ENCODE data around the gene CACNA1B. TPM values are rescaled to one million over a fixed set of nuclear protein-coding genes. Genes with fewer than 3 reads are reported as not detected.
A peak's percentile ranks its signal among the peaks of the same experiment; 100 is the strongest.

The CACNA1B gene
- total RNA-seq, 2 donors from 2014 or later = 3.6 to 7.9 TPM

DNA sequence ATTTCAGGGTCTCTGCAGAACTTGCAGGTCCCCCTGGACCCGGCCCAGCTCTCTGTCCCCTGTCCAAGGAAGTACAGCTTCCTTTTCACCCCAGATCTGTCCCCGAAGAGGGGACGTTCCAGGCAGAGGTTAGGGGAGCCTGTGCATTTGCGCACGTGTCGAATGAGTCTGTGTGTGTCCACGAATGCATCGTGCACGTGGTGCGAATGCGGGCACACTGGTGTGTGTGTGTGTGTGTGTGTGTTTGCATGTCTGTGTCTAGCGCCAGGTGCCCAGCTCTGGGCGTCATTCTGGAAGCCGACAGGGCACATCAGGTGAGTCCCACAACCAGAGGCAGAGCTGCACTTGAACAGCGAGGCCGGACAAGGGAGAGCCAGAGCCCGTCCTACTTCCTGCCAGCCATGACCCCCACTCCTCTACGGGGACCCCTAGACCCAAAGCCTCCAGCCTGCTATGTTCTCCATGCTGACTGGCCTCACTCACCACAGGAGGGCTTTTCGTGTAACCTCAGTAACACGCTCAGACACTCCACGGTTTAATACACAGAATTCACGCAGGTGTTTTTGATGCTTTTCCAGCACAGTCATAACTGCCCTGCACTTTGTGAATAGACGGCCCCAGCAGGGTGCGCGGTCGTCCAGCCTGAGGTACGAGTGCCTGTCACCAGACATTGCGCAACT is 41.3 kb upstream of the CACNA1B start:
- H3K4me1 Mint-ChIP-seq = no peaks in the 10 kb centered on the region
- H3K36me3 Mint-ChIP-seq (ENCODE audit: low read depth) = peaks cover 42% of the 10 kb centered on the region
- H3K27me3 Mint-ChIP-seq (ENCODE audit: insufficient read depth) = no peaks in the 10 kb centered on the region
- Histone ChIP-seq H3K36me3 (ENCODE audit: control insufficient read depth, insufficient read depth, low read length) (peaks cover 24% of the 10 kb centered on the region), H3K9ac (ENCODE audit: extremely low read depth, low read length, poor library complexity, severe bottlenecking) (no peak overlapping the region), H3K4me3 (ENCODE audit: low read length) (no peak overlapping the region), H3K4me1 (ENCODE audit: control insufficient read depth, insufficient read depth, low read length) (no peaks in the 10 kb centered on the region), H3K27ac (ENCODE audit: low read depth, low read length) (no peak overlapping the region), H3K27me3 (ENCODE audit: control insufficient read depth, insufficient read depth, low read length, poor library complexity, severe bottlenecking) (no peaks in the 10 kb centered on the region), H3K9me3 (ENCODE audit: control insufficient read depth, low read length) (no peaks in the 10 kb centered on the region)
- no peak overlapping the region for H3K27ac Mint-ChIP-seq
- DNase-seq = no peak
- WGBS, 2 experiments (ENCODE audit: insufficient coverage in 1 of 2, insufficient read length in 1 of 2) = 93 to 97% methylated on average over 23 to 28 of the region's 28 CpGs
- peaks cover 12% of the 10 kb centered on the region for H3K9me3 Mint-ChIP-seq
- H3K4me3 Mint-ChIP-seq = no peak overlapping the region
- TF ChIP-seq, protein P1, sequence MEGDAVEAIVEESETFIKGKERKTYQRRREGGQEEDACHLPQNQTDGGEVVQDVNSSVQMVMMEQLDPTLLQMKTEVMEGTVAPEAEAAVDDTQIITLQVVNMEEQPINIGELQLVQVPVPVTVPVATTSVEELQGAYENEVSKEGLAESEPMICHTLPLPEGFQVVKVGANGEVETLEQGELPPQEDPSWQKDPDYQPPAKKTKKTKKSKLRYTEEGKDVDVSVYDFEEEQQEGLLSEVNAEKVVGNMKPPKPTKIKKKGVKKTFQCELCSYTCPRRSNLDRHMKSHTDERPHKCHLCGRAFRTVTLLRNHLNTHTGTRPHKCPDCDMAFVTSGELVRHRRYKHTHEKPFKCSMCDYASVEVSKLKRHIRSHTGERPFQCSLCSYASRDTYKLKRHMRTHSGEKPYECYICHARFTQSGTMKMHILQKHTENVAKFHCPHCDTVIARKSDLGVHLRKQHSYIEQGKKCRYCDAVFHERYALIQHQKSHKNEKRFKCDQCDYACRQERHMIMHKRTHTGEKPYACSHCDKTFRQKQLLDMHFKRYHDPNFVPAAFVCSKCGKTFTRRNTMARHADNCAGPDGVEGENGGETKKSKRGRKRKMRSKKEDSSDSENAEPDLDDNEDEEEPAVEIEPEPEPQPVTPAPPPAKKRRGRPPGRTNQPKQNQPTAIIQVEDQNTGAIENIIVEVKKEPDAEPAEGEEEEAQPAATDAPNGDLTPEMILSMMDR (conservative IDR thresholded peaks at IDR 0.05) = no peak

DNA sequence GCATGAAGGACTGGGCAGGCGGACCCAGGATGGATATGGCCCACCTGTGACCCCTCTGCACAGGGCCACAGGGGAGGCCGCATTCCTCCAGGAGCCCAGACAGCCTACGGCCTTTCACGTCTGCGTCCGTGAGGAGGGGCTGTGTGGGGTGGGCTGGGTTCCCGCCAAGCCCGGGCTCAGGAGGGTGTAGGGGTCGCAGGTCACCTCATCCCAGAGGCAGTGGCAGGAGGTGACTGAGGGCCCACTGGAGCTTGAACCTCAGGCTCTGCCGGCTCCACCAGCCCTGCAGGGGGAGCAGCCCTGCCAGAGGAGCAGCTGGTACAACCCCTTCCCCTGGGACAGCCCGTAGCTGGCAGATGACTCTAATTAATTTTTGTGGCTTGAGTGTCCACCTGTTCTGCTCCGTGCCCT is 40.7 kb upstream of the CACNA1B start:
- Histone ChIP-seq H3K9me3 (ENCODE audit: control insufficient read depth, low read length) (no peaks in the 10 kb centered on the region), H3K36me3 (ENCODE audit: control insufficient read depth, insufficient read depth, low read length) (peaks cover 20% of the 10 kb centered on the region), H3K27ac (ENCODE audit: low read depth, low read length) (no peak overlapping the region), H3K4me1 (ENCODE audit: control insufficient read depth, insufficient read depth, low read length) (no peaks in the 10 kb centered on the region), H3K4me3 (ENCODE audit: low read length) (no peak overlapping the region), H3K27me3 (ENCODE audit: control insufficient read depth, insufficient read depth, low read length, poor library complexity, severe bottlenecking) (no peaks in the 10 kb centered on the region), H3K9ac (ENCODE audit: extremely low read depth, low read length, poor library complexity, severe bottlenecking) (no peak overlapping the region)
- Mint-ChIP-seq H3K9me3 (peaks cover 12% of the 10 kb centered on the region), H3K4me3 (no peak overlapping the region), H3K27me3 (ENCODE audit: insufficient read depth) (no peaks in the 10 kb centered on the region), H3K27ac (no peak overlapping the region), H3K36me3 (ENCODE audit: low read depth) (peaks cover 37% of the 10 kb centered on the region), H3K4me1 (no peaks in the 10 kb centered on the region)
- TF ChIP-seq, protein P1 (conservative IDR thresholded peaks at IDR 0.05) = peak; percentile 64
- 86 to 87% methylated on average over 8 to 12 of the region's 12 CpGs for WGBS, 2 experiments (ENCODE audit: insufficient coverage in 1 of 2, insufficient read length in 1 of 2)
- DNase-seq = peak; percentile 63

DNA sequence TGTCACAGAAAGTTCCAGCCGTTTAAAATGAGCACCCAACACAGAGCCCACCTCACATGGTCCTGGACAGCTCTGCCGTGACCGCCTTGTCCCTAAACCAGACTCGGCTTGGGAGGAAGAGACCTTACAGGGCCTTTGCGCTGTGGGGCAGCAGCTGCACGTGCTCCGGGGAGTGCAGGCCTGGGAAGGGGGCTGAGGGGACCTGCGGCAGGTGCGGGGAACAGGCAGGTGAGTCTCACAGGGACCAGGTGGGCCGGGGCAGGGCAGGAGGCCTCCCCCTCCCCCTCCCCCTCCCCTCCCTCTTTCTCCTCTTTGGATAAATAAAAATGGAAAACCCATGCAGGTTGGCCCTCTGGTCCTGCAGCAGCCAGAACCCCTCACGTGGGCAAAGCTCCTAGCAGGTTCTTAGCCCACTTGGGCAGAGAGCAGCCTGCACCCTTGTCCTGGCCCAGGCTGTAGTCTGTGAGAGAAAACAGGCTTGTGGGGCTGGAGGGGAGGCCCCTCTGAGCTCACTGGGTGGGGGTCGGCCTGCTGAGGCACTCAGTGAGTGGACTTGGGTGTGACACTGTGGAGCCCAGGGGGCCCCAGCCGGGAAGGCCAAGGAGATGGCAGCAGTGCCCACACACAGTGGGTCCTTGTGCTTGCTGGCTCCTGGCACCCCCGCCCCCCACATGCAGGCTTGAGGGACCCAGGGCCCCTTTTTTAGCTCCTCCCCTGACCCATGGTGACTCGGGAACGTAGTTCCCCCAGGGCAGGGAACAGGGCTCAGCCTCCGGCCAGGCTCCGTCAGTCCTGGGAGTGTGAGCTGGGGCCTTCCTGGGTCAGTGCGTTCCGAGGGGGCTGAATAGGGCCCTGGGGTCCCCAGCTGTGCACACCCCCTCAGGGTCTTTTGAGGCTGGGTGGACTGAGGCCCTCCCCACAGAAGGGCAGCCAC is 40.0 kb upstream of the CACNA1B start:
- Histone ChIP-seq H3K9me3 (ENCODE audit: control insufficient read depth, low read length) (no peaks in the 10 kb centered on the region), H3K27ac (ENCODE audit: low read depth, low read length) (no peak overlapping the region), H3K4me3 (ENCODE audit: low read length) (no peak overlapping the region), H3K27me3 (ENCODE audit: control insufficient read depth, insufficient read depth, low read length, poor library complexity, severe bottlenecking) (no peaks in the 10 kb centered on the region), H3K4me1 (ENCODE audit: control insufficient read depth, insufficient read depth, low read length) (no peaks in the 10 kb centered on the region), H3K36me3 (ENCODE audit: control insufficient read depth, insufficient read depth, low read length) (peaks cover 20% of the 10 kb centered on the region), H3K9ac (ENCODE audit: extremely low read depth, low read length, poor library complexity, severe bottlenecking) (no peak overlapping the region)
- no peaks in the 10 kb centered on the region for H3K27me3 Mint-ChIP-seq (ENCODE audit: insufficient read depth)
- H3K36me3 Mint-ChIP-seq (ENCODE audit: low read depth) = peaks cover 33% of the 10 kb centered on the region
- H3K4me3 Mint-ChIP-seq = no peak overlapping the region
- no peak for DNase-seq
- H3K27ac Mint-ChIP-seq = no peak overlapping the region
- 90 to 92% methylated on average over 9 to 20 of the region's 20 CpGs for WGBS, 2 experiments (ENCODE audit: insufficient coverage in 1 of 2, insufficient read length in 1 of 2)
- H3K4me1 Mint-ChIP-seq = no peaks in the 10 kb centered on the region
- TF ChIP-seq, protein P1 (conservative IDR thresholded peaks at IDR 0.05) = no peak
- H3K9me3 Mint-ChIP-seq = peaks cover 12% of the 10 kb centered on the region

All from endodermal cell (in vitro differentiated cells).